ENCODE data around the gene RGS16.

The RGS16 gene

DNA sequence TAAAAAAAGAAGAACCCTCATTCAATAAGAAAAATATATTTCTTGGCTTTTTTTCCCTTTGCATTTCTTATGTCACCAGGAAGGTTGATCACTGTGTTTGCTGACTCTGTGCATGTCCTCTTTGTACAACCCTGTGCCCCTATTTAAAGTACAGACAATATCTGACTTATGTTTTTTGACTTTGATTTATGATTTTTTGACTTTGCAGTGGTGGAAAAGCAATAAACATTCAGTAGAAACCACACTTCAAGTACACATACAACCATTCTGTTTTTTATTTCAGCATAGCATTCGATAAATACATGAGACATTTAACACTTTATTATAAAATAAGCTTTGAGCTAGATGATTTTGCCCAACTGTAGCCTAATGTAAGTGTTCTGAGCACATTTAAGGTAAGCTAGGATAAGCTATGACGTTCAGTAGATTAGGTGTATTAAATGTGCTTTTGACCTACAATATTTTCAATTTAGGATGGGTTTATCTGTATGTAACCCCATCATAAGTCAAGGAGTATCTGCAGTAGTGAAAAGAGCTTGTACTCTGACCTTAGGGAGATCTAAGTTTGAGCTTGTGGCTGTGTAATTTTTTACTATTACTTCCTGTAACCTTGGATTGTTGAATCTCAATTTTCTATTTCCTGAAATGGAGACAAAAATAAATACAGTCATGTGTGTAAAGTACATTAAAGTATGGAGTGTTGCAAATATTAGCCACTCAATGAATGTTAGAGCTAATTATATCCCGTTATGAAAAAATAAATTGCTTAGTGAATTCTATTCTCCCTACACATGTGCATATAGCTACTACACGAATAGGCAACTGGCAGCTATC lies 16.3 kb downstream of the RGS16 start:
- TF ChIP-seq, protein P1, sequence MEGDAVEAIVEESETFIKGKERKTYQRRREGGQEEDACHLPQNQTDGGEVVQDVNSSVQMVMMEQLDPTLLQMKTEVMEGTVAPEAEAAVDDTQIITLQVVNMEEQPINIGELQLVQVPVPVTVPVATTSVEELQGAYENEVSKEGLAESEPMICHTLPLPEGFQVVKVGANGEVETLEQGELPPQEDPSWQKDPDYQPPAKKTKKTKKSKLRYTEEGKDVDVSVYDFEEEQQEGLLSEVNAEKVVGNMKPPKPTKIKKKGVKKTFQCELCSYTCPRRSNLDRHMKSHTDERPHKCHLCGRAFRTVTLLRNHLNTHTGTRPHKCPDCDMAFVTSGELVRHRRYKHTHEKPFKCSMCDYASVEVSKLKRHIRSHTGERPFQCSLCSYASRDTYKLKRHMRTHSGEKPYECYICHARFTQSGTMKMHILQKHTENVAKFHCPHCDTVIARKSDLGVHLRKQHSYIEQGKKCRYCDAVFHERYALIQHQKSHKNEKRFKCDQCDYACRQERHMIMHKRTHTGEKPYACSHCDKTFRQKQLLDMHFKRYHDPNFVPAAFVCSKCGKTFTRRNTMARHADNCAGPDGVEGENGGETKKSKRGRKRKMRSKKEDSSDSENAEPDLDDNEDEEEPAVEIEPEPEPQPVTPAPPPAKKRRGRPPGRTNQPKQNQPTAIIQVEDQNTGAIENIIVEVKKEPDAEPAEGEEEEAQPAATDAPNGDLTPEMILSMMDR (IDR thresholded peaks at IDR 0.05) = no peak
- Histone ChIP-seq H3K27ac (peak overlapping the region; percentile 81 to 94), H3K4me3 (peak overlapping the region; percentile 70)
- DNase-seq (ENCODE audit: low spot score) = no peak

DNA sequence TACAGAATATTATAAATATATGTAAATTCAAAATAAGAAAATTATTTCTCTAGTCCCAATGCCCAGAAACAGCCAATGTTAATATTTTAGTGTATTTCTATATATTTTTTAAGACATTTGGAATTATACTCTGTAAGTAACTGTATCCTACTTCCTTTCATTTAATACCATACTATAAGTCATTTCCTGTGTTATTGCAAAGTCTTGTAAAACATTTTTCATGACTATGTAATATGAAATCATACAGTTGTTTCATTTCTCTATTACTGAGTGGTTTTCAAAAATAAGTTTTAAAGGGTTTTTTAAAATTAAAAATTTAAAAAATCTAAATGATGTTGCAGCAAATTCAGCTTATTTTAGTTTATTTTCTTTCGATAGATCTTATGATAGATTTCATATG lies 17.1 kb downstream of the RGS16 start:
- TF ChIP-seq, protein P1 (IDR thresholded peaks at IDR 0.05) = no peak
- no peak for DNase-seq (ENCODE audit: low spot score)
- Histone ChIP-seq H3K4me3 (no peak overlapping the region), H3K27ac (no peak overlapping the region)

DNA sequence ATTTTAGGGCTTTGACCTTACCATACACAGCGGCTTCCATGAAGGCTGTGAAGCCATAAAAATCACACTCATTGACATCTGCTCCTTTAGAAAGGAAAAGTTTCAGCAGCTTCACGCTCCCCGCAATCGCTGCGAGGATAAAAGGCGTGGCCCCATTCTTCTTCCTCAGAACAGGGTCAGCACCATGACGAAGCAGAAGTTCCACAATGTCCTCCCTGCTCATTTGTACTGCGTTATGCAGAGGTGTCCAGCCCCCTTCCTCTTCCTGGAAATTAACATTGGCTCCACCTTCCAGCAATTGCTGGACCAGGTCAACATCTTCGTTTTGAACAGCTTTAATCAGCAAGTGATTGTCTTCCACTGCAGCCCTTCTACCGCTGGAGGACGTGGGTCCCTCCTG lies 17.8 kb downstream of the RGS16 start:
- DNase-seq (ENCODE audit: low spot score) = peak; percentile 43
- H3K27ac ChIP-seq = no peak overlapping the region
- H3K4me3 ChIP-seq = no peak overlapping the region
- TF ChIP-seq, protein P1 (IDR thresholded peaks at IDR 0.05) = no peak

DNA sequence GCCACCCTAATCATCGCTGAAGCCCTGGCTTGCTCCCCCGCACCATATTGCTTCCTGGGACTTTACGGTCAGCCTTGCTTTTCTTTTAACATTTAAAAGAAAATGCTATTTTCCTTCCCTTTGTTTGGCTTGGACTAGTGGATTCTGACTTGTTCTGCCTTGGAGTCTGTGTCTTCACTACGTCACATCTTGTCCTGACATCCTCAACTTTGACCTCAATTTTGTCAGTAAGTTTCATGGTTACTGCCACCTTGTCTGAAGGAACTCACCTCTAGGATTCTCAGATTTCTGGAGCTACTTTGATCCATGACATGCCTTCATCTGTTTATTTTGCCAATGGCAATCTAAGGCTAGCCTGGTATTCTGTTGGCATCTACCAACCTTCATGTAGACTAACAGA lies 19.4 kb downstream of the RGS16 start:
- TF ChIP-seq, protein P1 (IDR thresholded peaks at IDR 0.05) = no peak
- no peak for DNase-seq (ENCODE audit: low spot score)
- peak overlapping the region; percentile 20 for H3K4me3 ChIP-seq
- H3K27ac ChIP-seq = no peak overlapping the region

DNA sequence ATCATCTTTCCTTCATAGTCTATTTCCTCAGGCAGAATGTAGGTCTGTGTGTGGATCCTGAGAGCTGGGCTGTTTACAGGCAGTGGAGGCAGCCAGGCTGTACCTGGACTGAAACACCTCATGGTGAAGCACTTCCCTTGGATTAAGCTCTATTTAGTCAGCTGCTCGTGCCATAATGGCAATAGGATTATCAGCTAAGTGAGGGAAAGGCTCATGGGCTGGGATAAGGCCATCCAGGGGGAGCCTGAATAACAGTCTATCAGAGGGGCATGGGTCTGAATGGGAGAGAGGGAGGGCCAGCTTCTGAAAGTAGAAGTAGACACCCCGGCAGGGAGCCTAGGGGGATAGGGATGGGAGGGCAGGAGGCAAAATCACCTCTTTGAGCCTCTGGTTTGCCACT lies 23.5 kb downstream of the RGS16 start:
- no peak for DNase-seq (ENCODE audit: low spot score)
- H3K4me3 ChIP-seq = no peak overlapping the region
- H3K27ac ChIP-seq = no peak overlapping the region
- TF ChIP-seq, protein P1 (IDR thresholded peaks at IDR 0.05) = no peak

DNA sequence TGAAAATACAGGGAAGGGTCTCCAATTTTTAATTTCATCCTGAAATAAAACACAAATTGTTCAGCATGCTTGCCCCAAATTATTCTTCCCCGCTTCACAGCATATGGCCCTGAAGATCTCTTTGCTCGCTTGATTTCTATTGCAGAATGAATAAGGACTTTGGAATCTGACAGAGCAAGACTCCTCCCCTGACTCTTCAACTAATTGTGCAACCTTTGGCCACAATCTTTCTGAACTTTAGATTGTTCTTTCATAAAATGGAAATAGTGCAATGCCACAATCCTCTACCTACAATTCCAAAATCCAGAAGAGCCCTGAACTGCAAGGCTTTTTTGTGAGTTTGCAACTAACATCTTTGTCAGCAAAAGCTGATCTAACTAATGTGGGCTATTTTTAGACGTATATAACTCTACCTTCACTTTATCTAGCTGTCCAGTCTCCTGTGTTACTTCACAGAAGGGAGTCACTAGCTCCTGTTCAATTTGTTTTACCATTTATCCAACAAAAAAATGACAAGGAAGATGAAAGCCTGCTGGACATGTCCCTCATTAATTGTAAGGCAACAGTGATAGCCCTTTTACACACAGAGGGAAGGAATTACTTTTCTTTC lies 28.5 kb downstream of the RGS16 start:
- TF ChIP-seq, protein P1 (IDR thresholded peaks at IDR 0.05) = no peak
- H3K4me3 ChIP-seq = no peak overlapping the region
- no peak overlapping the region for H3K27ac ChIP-seq
- DNase-seq (ENCODE audit: low spot score) = no peak

DNA sequence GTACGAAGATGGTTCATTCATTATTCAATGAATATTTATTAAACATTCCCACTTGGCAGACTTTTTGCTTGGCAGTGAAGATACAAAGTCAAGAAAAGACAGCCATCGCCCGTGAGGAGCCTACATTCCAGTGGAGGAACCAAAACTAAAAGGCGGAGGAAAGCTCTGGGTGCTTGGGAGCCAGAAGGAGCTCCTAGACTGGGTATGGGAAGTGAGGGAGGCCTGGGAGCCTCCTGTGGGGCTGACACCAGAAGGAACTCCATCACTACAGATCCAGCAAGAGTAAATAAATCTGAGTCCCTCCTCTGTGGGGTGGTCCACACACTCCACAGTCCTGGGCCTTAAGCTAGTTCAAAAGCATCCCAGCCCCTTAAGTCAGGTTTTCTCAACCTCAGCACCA lies 30.0 kb downstream of the RGS16 start:
- Histone ChIP-seq H3K4me3 (no peak overlapping the region), H3K27ac (no peak overlapping the region)
- TF ChIP-seq, protein P1 (IDR thresholded peaks at IDR 0.05) = no peak
- no peak for DNase-seq (ENCODE audit: low spot score)
